H1 (cell line): ENCODE results near the gene ENTPD1. TPM values are rescaled to one million over a fixed set of nuclear protein-coding genes. Genes with fewer than 3 reads are reported as not detected.

ENCODE experiments used
- CTCF ChIA-PET: fragments of 300-600 bp; sonication (Branson Sonifier 250); formaldehyde crosslinking; loops from one replicate; lab custom pipeline; 2021; ENCODE audit not compliant: partially characterized antibody; lab: Charles Lee
- POLR2A ChIA-PET: fragments of 300-600 bp; sonication (Branson Sonifier 250); formaldehyde crosslinking; loops from one replicate; lab custom pipeline; 2021; ENCODE audit warnings: inconsistent platforms; ENCODE audit not compliant: partially characterized antibody; lab: Charles Lee
- DNase-seq, 2 experiments: peaks; one replicate each; pipeline versions ENCODE4 v3.0.0 to v3.0.0-alpha.2; 2010 to 2022; ENCODE audit warnings: low spot score in 2 of 2, low read depth in 1 of 2, mixed read lengths in 1 of 2
- FAIRE-seq: peaks from 2 replicates; lab custom pipeline; 2011; peaks lifted over from hg19 to GRCh38; lab: Jason Lieb, UNC
- H2AFZ ChIP-seq: 2 replicates; pipeline ENCODE4 v1.8.1; 2012; ENCODE audit warnings: low read length, inconsistent platforms
- H2AK5ac ChIP-seq: 2 replicates; pipeline ENCODE4 v1.6.1; 2013; ENCODE audit warnings: low read depth, low read length
- H2BK120ac ChIP-seq: replicated peaks from 2 replicates; pipeline ENCODE3; 2013; ENCODE audit warnings: low read depth, low read length, inconsistent platforms
- H2BK12ac ChIP-seq: 2 replicates; pipeline ENCODE4 v1.6.1; 2013; ENCODE audit warnings: low read depth, low read length
- H2BK15ac ChIP-seq: 2 replicates; pipeline ENCODE4 v1.6.1; 2013; ENCODE audit warnings: low read length
- H2BK20ac ChIP-seq: 2 replicates; pipeline ENCODE4 v1.6.1; 2013; ENCODE audit warnings: low read length
- H2BK5ac ChIP-seq: 2 replicates; pipeline ENCODE4 v1.6.1; 2013; ENCODE audit warnings: low read depth, low read length
- H3K14ac ChIP-seq: 2 replicates; pipeline ENCODE4 v1.6.1; 2013; ENCODE audit warnings: inconsistent platforms; ENCODE audit not compliant: insufficient read length
- H3K18ac ChIP-seq: 2 replicates; pipeline ENCODE4 v1.6.1; 2013; ENCODE audit warnings: low read length; ENCODE audit errors: extremely low read depth
- H3K23ac ChIP-seq: 2 replicates; pipeline ENCODE4 v1.6.1; 2013; ENCODE audit warnings: inconsistent platforms; ENCODE audit not compliant: insufficient read length
- H3K23me2 ChIP-seq: 2 replicates; pipeline ENCODE4 v1.6.1; 2013; ENCODE audit warnings: low read depth, low read length
- H3K27ac ChIP-seq: 2 replicates; pipeline ENCODE4 v1.6.1; 2011; ENCODE audit warnings: low read depth, low read length, inconsistent platforms
- H3K27me3 ChIP-seq, 4 experiments: replicated peaks in 1 of 4; 1 replicate in 1 of 4; 2 replicates in 3 of 4; pipeline versions ENCODE4 v1.6.1 to v1.8.1; 2011 to 2013; ENCODE audit warnings: low read length in 3 of 4, mild to moderate bottlenecking in 3 of 4, inconsistent platforms in 2 of 4, mixed read lengths in 2 of 4, moderate library complexity in 1 of 4; ENCODE audit not compliant: control insufficient read depth in 3 of 4, insufficient read depth in 3 of 4; ENCODE audit errors: extremely low read depth in 1 of 4
- H3K36me3 ChIP-seq, 4 experiments: 2 replicates each; pipeline versions ENCODE4 v1.6.1 to v1.8.1; 2011 to 2013; ENCODE audit warnings: mild to moderate bottlenecking in 4 of 4, low read length in 3 of 4, moderate library complexity in 2 of 4, control low read depth in 1 of 4, inconsistent platforms in 1 of 4; ENCODE audit not compliant: insufficient read depth in 4 of 4, control insufficient read depth in 2 of 4
- H3K4ac ChIP-seq: replicated peaks from 2 replicates; pipeline ENCODE3; 2013; ENCODE audit warnings: low read length, low read depth, mixed read lengths, inconsistent platforms; ENCODE audit not compliant: insufficient read length
- H3K4me1 ChIP-seq, 4 experiments: replicated peaks in 1 of 4; 1 replicate in 1 of 4; 2 replicates in 3 of 4; pipeline versions ENCODE4 v1.6.1 to v1.8.1; 2011 to 2013; ENCODE audit warnings: low read length in 3 of 4, inconsistent platforms in 2 of 4, mixed read lengths in 1 of 4; ENCODE audit not compliant: insufficient read depth in 4 of 4, control insufficient read depth in 3 of 4
- H3K4me2 ChIP-seq, 2 experiments: 2 replicates each; pipeline versions ENCODE4 v1.6.1 to v1.8.1; 2011 to 2013; ENCODE audit warnings: low read depth in 2 of 2, low read length in 2 of 2, control low read depth in 1 of 2, inconsistent platforms in 1 of 2, mild to moderate bottlenecking in 1 of 2; ENCODE audit not compliant: insufficient read depth in 1 of 2
- H3K4me3 ChIP-seq, 4 experiments: fragments of 200-600, 300-600 bp in 1 of 4; sonication (generic), shearing (Covaris generic), sonication (Bioruptor Twin) in 1 of 4; 2 replicates each; pipeline versions ENCODE4 v1.5.1 to v1.8.1; 2011 to 2016; ENCODE audit warnings: low read length in 4 of 4, low read depth in 3 of 4, control low read depth in 2 of 4, inconsistent platforms in 2 of 4, mild to moderate bottlenecking in 2 of 4, mixed read lengths in 1 of 4, moderate library complexity in 1 of 4; ENCODE audit not compliant: insufficient read depth in 2 of 4; ENCODE audit errors: extremely low read depth in 1 of 4
- H3K56ac ChIP-seq: replicated peaks from 2 replicates; pipeline ENCODE3; 2013; ENCODE audit warnings: low read depth, mild to moderate bottlenecking, mixed read lengths, low read length, inconsistent platforms; ENCODE audit not compliant: insufficient read length
- H3K79me1 ChIP-seq: 2 replicates; pipeline ENCODE4 v1.6.1; 2013; ENCODE audit warnings: low read depth, low read length, control low read depth
- H3K79me2 ChIP-seq, 2 experiments: 2 replicates each; pipeline versions ENCODE4 v1.6.1 to v1.8.1; 2012 to 2013; ENCODE audit warnings: low read length in 2 of 2, mild to moderate bottlenecking in 2 of 2, inconsistent platforms in 1 of 2; ENCODE audit not compliant: insufficient read depth in 2 of 2, control insufficient read depth in 1 of 2
- H3K9ac ChIP-seq, 4 experiments: replicated peaks in 1 of 4; 1 replicate in 1 of 4; 2 replicates in 3 of 4; pipeline versions ENCODE4 v1.6.1 to v1.8.1; 2011 to 2013; ENCODE audit warnings: low read depth in 3 of 4, low read length in 3 of 4, control low read depth in 2 of 4, mild to moderate bottlenecking in 2 of 4, moderate library complexity in 2 of 4, inconsistent platforms in 1 of 4; ENCODE audit errors: extremely low read depth in 1 of 4
- H3K9me3 ChIP-seq, 2 experiments: 2 replicates each; pipeline versions ENCODE4 v1.6.1 to v1.8.1; 2012 to 2013; ENCODE audit warnings: mild to moderate bottlenecking in 2 of 2, moderate library complexity in 2 of 2, control low read depth in 1 of 2, inconsistent platforms in 1 of 2, low read depth in 1 of 2, low read length in 1 of 2, mixed read lengths in 1 of 2; ENCODE audit not compliant: insufficient read depth in 2 of 2
- H4K20me1 ChIP-seq, 2 experiments: replicated peaks in 1 of 2; 2 replicates each; pipeline versions ENCODE3 to v1.8.1; 2011 to 2013; ENCODE audit warnings: inconsistent platforms in 2 of 2, low read length in 2 of 2, mild to moderate bottlenecking in 1 of 2; ENCODE audit not compliant: insufficient read depth in 2 of 2, control insufficient read depth in 1 of 2
- H4K5ac ChIP-seq: 2 replicates; pipeline ENCODE4 v1.6.1; 2013; ENCODE audit warnings: low read length, low read depth, mixed read lengths, inconsistent platforms; ENCODE audit not compliant: insufficient read length
- H4K8ac ChIP-seq: 2 replicates; pipeline ENCODE4 v1.8.0; 2013; ENCODE audit warnings: mild to moderate bottlenecking, moderate library complexity, low read length, inconsistent platforms; ENCODE audit not compliant: insufficient read depth; ENCODE audit errors: extremely low read depth
- H4K91ac ChIP-seq: replicated peaks from 2 replicates; pipeline ENCODE3; 2013; ENCODE audit warnings: low read length, mixed read lengths, inconsistent platforms; ENCODE audit not compliant: insufficient read length
- CBX8 ChIP-seq: fragments of 300-800, 300-1000 bp; sonication (generic); IDR thresholded peaks from 2 replicates; pipeline ENCODE4 v1.7.1; 2016; ENCODE audit warnings: low read depth, low read length, borderline replicate concordance
- KDM1A ChIP-seq: fragments of 200-600, 300-600 bp; sonication (generic); IDR thresholded peaks from 2 replicates; pipeline ENCODE4 v1.7.1; 2016; ENCODE audit warnings: mild to moderate bottlenecking, low read length, borderline replicate concordance
- POU5F1 ChIP-seq: IDR thresholded peaks from 2 replicates; pipeline ENCODE4 v1.6.1; 2011; ENCODE audit warnings: low read depth, mild to moderate bottlenecking, low read length, moderate library complexity
- RFX5 ChIP-seq: IDR thresholded peaks from 2 replicates; pipeline ENCODE4 v1.6.1; 2011; ENCODE audit warnings: low read depth, low read length, improper control_type of control experiment, borderline replicate concordance
- SIRT6 ChIP-seq: IDR thresholded peaks from one replicate; pipeline ENCODE4 v1.7.1; 2012; ENCODE audit warnings: low read length, inconsistent platforms
- SIX5 ChIP-seq: IDR thresholded peaks from 2 replicates; pipeline ENCODE4 v1.6.1; 2011; ENCODE audit warnings: mild to moderate bottlenecking, low read depth, low read length
- WGBS, 2 experiments: shearing (Covaris generic) in 1 of 2; methylation state at CpG; one replicate each; pipeline versions ENCODE4 v1.1.6 to v1.1.7; 2013 to 2015; ENCODE audit warnings: low lambda C conversion rate in 2 of 2, mixed read lengths in 2 of 2, inconsistent platforms in 1 of 2, low coverage in 1 of 2, missing lambda C conversion rate in 1 of 2; ENCODE audit not compliant: insufficient replicate concordance in 2 of 2, insufficient coverage in 1 of 2, insufficient read length in 1 of 2; ENCODE audit errors: extremely low coverage in 1 of 2, missing lambda C conversion rate in 1 of 2; 5-methylcytosine and 5-hydroxymethylcytosine counted together
- polyA plus RNA-seq, 7 experiments: library from polyadenylated mRNA; depleted of rRNA in 3 of 7; stranded (reverse) in 5 of 7; unstranded in 2 of 7; fragments of >200 nt in 5 of 7; fragments of 200-250 nt in 2 of 7; gene quantifications; 1 replicate in 5 of 7; 2 replicates in 1 of 7; 4 replicates in 1 of 7; pipeline versions ENCODE4 v1.2.1 to v1.2.3, GENCODE V29; 2011 to 2013; ENCODE audit warnings: missing spikeins in 2 of 7, mixed read lengths in 2 of 7
- total RNA-seq: library from RNA; stranded (reverse); fragmentation: NEBNext Ultra II Directional; extraction: Animal tissue kit (Norgen Biotek cat#: 25700); gene quantifications from 2 replicates; pipeline ENCODE4 v1.2.1, GENCODE V29; 2021

The ENTPD1 gene
- total and polyA plus RNA-seq, 2 of the 8 experiments (the other 6 are each of a cell fraction or from before 2014, with no cell fraction given): 2.2 to 2.5 TPM

GRCh38 chr10:95815133-95815532, 59.2 kb downstream of the ENTPD1 start:
- no peak overlapping the region for H2BK20ac ChIP-seq
- H4K91ac ChIP-seq: no peak overlapping the region
- no peak overlapping the region for H3K14ac ChIP-seq
- no peak overlapping the region for H2BK12ac ChIP-seq
- ChIA-PET CTCF (interaction anchor here (1.3 to 1.7 kb wide), 2 partner anchors 25 kb away, joined by 3 to 5 read pairs; no protein-coding TSS in a partner anchor), POLR2A (no interaction called here)
- 87% methylated on average over 2 of the region's 2 CpGs; no CpG with 5 or more reads in 1 of the 2 experiments for WGBS, 2 experiments
- no peaks in the 10 kb centered on the region for H3K79me2 ChIP-seq
- H2BK15ac ChIP-seq: no peak overlapping the region
- H3K4me2 ChIP-seq: no peak overlapping the region
- no peak overlapping the region for H2AFZ ChIP-seq
- H3K23ac ChIP-seq: no peak overlapping the region
- H3K79me1 ChIP-seq: no peaks in the 10 kb centered on the region
- no peaks in the 10 kb centered on the region for H3K27me3 ChIP-seq
- no peak overlapping the region for H3K4ac ChIP-seq
- no peak overlapping the region for H2BK5ac ChIP-seq
- no peak overlapping the region for H3K56ac ChIP-seq
- no peak for DNase-seq
- H2BK120ac ChIP-seq: no peak overlapping the region
- H3K36me3 ChIP-seq: peaks cover 0 to 2% (median 0%) of the 10 kb centered on the region in 4 experiments; a peak in 2 of 8 replicates
- FAIRE-seq: no peak
- H2AK5ac ChIP-seq: no peak overlapping the region
- peaks cover 0 to 9% of the 10 kb centered on the region in 2 experiments; a peak in 2 of 4 replicates for H3K9me3 ChIP-seq
- no peak overlapping the region for H4K5ac ChIP-seq
- H3K4me3 ChIP-seq: no peak overlapping the region
- H3K9ac ChIP-seq: no peak overlapping the region
- no peaks in the 10 kb centered on the region for H3K23me2 ChIP-seq
- H3K27ac ChIP-seq: no peak overlapping the region
- H4K8ac ChIP-seq: no peak overlapping the region
- TF ChIP-seq KDM1A (no peak), SIX5 (no peak), CBX8 (no peak), RFX5 (no peak), POU5F1 (no peak), SIRT6 (no peak)
- no peaks in the 10 kb centered on the region for H4K20me1 ChIP-seq
- H3K18ac ChIP-seq: no peak overlapping the region
- H3K4me1 ChIP-seq: no peaks in the 10 kb centered on the region
